Measurements from ENCODE around the gene DNPH1.

- TF ChIP-seq CTCF (IDR thresholded peaks at IDR 0.05) (no peak), POLR2A (IDR thresholded peaks at IDR 0.05) (no peak)
These were observed 49.3 kb upstream of the DNPH1 start for GRCh38 chr6:43278524-43279078.

Measured in esophagus squamous epithelium (tissue), 4 donors.